ENCODE results near the gene OR6C3. TPM values are rescaled to one million over a fixed set of nuclear protein-coding genes. Genes with fewer than 3 reads are reported as not detected.
"Not testable (repeated sequence)": the region's sequence is repeated elsewhere in the genome, so short reads cannot be mapped to it uniquely, and the experiment has no call there.

Gene OR6C3
- not detected for total RNA-seq

DNA sequence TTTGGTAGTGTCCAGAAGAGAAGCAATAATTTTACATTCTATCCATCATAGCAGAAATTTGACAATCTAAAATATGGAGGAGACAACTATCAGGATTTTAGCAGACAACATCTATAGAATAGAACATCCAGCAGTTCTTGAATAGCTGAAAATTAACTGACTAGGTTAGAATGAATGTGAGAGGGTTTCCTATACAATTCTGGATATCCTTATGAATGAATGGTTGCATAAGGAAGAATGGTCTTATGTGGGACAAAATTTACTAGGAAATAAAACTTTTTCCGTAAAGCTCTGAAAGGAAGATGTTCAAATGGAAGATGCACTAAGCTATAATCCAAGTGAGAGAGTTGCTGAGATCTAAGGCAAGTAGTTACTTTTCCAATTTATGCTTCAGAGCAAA is at the start of gene OR6C3:
Gene OR6C3, plus strand, starts transcription at position 301 of the 400 bp plus-strand sequence. CDS start 955 bp downstream, outside the sequence.
- ATAC-seq (replicated peaks) = no peak
- Mint-ChIP-seq H3K36me3 (ENCODE audit: low read depth) (no peaks in the 10 kb centered on the region), H3K4me1 (no peaks in the 10 kb centered on the region), H3K9me3 (no peaks in the 10 kb centered on the region), H3K27me3 (peaks cover 20% of the 10 kb centered on the region), H3K4me3 (no peak within 1 kb of the TSS), H3K27ac (no peak within 1 kb of the TSS)

DNA sequence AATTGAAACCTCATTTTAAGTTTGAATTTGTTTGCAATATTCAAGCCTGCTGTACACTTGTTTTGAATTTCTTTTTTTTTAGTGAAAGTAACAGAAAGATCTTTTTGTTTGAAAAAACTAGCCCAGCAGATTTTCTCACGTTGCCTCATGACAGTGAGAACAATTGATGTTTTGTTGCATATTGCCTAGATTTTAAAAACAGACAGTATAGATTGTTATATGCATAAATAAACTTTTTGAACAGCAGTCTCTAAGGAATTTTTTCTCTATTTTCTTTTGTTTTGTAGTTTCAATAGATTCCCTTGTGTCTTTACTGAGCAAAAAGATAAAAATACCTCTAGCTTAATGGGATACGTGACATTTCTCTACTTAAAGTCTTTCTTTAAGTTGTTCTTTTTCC is 49.6 kb upstream of the OR6C3 start:
- ATAC-seq (replicated peaks) = no peak
- H3K4me1 Mint-ChIP-seq = no peaks in the 10 kb centered on the region
- H3K27ac Mint-ChIP-seq = no peak overlapping the region
- no peaks in the 10 kb centered on the region for H3K9me3 Mint-ChIP-seq
- H3K36me3 Mint-ChIP-seq (ENCODE audit: low read depth) = no peaks in the 10 kb centered on the region
- peaks cover 22% of the 10 kb centered on the region for H3K27me3 Mint-ChIP-seq
- H3K4me3 Mint-ChIP-seq = no peak overlapping the region

DNA sequence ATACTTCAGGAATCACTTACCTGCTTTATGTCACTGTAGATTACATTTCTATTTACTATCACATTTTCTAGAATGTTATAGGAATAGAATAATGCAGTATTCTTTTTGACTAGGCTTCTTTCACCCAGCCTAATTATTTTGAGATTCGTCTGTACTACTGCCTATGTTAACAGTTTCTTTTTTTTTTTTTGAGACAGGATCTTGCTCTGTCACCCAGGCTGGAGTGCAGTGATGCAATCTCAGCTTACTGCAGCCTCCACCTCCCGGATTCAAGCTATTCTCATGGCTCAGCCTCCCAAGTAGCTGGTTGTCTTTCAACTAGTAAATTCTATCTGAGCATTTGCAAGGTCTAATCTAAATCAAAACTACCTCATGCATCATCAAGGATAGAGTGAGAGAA is 40.5 kb upstream of the OR6C3 start:
- Mint-ChIP-seq H3K4me3 (no peak overlapping the region), H3K9me3 (no peaks in the 10 kb centered on the region), H3K36me3 (ENCODE audit: low read depth) (no peaks in the 10 kb centered on the region), H3K4me1 (no peaks in the 10 kb centered on the region), H3K27ac (no peak overlapping the region), H3K27me3 (peaks cover 25% of the 10 kb centered on the region)
- no peak for ATAC-seq (replicated peaks)

DNA sequence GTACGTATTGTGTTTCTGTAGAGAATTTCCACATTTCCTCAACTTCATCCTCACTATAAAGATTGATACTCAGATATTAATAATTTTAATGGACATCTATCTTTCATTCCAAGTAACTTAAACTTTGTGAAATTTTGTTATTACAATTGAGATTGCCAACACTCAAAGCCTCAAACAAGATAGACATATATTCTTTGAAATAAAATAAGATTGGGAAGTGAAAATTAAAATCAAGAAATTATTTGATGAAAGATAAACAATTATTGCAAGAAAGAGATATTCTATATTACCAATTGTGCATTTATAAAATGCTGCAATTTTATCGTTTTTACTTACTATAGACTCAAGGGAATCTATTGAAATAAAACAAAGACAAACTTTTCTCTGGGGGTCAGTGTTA is 34.1 kb upstream of the OR6C3 start, which contains the start of gene OR6C6:
Gene OR6C6, minus strand, starts transcription at position 101 of the 400 bp plus-strand sequence. CDS start 1,337 bp downstream, outside the sequence.
- Mint-ChIP-seq H3K36me3 (ENCODE audit: low read depth) (no peaks in the 10 kb centered on the region), H3K4me3 (no peak within 1 kb of the TSS), H3K9me3 (no peaks in the 10 kb centered on the region), H3K27ac (no peak within 1 kb of the TSS), H3K4me1 (no peaks in the 10 kb centered on the region), H3K27me3 (peaks cover 27% of the 10 kb centered on the region)
- ATAC-seq (replicated peaks) = no peak

DNA sequence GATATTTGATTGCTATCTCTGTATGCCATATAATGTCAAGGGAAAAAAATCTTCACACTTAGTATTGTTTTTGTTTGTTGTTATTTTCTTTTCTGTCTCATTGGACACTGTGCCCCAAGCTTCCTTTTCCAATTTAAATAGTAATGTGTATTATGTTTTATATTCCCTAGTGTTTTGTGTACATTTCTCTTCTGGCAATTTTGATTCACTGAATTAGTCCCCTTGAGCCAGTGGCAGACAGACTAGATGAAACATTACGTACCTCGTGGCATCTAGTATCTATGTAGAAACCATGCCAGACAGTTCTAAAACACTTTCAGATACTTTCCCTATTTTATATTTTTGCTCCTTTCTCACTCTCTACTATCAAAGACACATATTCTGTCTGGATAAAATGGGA is 16.5 kb upstream of the OR6C3 start, which contains the start of gene OR6C1:
Gene OR6C1, plus strand, starts transcription at position 301 of the 400 bp plus-strand sequence. CDS start 6,257 bp downstream, outside the sequence.
- peaks cover 27% of the 10 kb centered on the region for H3K27me3 Mint-ChIP-seq
- H3K4me3 Mint-ChIP-seq = no peak within 1 kb of the TSS
- H3K27ac Mint-ChIP-seq = no peak within 1 kb of the TSS
- H3K36me3 Mint-ChIP-seq (ENCODE audit: low read depth) = no peaks in the 10 kb centered on the region
- no peaks in the 10 kb centered on the region for H3K4me1 Mint-ChIP-seq
- ATAC-seq (replicated peaks) = no peak
- no peaks in the 10 kb centered on the region for H3K9me3 Mint-ChIP-seq

DNA sequence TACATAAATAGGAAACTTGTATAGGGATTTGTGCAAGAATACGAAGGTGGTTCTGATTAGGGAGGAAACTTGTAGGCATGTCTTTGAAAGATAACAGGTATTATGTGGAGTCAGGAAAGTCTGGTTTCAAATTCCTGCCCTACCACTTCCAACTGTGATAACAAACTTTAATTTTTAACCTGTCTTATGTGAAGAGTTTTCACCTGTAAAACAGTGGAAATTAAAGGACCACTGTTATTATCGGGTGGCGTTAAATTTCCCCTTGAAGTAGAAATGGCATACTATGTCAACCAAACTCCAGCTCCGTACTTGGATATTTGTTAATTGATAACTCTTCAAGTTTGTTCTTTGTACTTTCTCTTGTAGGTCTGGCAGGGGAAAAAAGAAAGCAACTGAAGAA is 10.3 kb upstream of the OR6C3 start:
- H3K27me3 Mint-ChIP-seq = peaks cover 25% of the 10 kb centered on the region
- H3K9me3 Mint-ChIP-seq = no peaks in the 10 kb centered on the region
- no peaks in the 10 kb centered on the region for H3K36me3 Mint-ChIP-seq (ENCODE audit: low read depth)
- ATAC-seq (replicated peaks) = no peak
- H3K4me3 Mint-ChIP-seq = no peak overlapping the region
- no peaks in the 10 kb centered on the region for H3K4me1 Mint-ChIP-seq
- no peak overlapping the region for H3K27ac Mint-ChIP-seq

DNA sequence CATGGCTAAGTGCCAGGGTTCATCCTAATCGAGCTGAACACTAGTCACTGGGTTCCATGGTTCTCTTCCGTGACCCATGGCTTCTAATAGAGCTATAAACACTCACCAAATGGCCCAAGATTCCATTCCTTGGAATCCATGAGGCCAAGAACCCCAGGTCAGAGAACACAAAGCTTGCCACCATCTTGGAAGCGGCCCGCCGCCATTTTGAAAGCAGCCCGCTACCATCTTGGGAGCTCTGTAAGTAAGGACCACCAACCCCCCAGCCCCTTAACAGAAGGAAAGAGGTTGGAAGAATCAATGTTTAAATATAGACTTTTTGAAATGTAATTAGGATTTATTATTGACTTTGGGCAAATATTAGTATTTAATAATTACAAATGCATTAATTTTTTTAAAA is 4.7 kb upstream of the OR6C3 start:
- not testable (repeated sequence) for H3K4me1 Mint-ChIP-seq; H3K9me3 Mint-ChIP-seq; H3K4me3 Mint-ChIP-seq; H3K27ac Mint-ChIP-seq; ATAC-seq (replicated peaks); H3K36me3 Mint-ChIP-seq (ENCODE audit: low read depth)
- H3K27me3 Mint-ChIP-seq = peaks cover 22% of the 10 kb centered on the region

DNA sequence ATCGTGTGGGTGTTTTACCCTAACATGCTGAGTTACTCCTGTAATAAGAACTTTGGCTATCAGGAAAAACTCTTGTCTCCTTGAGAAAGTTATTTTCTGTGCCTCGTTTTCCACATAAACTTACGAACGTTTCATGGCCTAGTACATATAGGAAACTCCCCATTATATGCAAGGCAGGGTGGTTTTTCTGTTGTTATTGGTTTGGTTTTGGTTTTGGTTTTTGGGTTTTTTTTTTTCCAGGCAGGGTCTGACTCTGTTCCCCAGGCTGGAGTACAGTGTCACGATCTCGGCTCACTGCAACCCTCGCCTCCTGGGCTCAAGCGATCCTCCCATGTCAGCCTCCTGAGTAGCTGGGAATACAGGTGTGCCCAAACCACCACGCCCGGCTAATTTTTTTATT is 5.5 kb downstream of the OR6C3 start:
- H3K36me3 Mint-ChIP-seq (ENCODE audit: low read depth) = no peaks in the 10 kb centered on the region
- ATAC-seq (replicated peaks) = no peak
- no peak overlapping the region for H3K27ac Mint-ChIP-seq
- H3K4me1 Mint-ChIP-seq = no peaks in the 10 kb centered on the region
- no peak overlapping the region for H3K4me3 Mint-ChIP-seq
- H3K9me3 Mint-ChIP-seq = no peaks in the 10 kb centered on the region
- peaks cover 25% of the 10 kb centered on the region for H3K27me3 Mint-ChIP-seq

DNA sequence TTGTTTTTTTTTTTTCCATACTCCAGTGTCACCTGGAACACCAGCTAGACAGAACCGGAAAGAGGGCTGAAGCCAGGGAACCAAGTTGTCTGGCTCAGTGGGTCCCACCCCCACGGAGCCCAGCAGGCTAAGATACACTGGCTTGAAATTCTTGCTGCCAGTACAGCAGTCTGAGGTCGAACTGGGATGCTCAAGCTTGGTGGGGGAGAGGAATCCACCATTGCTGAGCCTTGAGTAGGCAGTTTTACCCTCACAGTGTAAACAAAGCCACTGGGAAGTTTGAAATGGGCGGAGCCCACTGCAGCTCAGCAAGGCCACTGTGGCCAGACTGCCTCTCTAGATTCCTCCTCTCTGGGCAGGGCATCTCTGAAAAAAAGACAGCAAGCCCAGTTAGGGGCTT is 24.8 kb downstream of the OR6C3 start:
- not testable (repeated sequence) for H3K27ac Mint-ChIP-seq; H3K36me3 Mint-ChIP-seq (ENCODE audit: low read depth); ATAC-seq (replicated peaks); H3K4me3 Mint-ChIP-seq; H3K9me3 Mint-ChIP-seq; H3K4me1 Mint-ChIP-seq
- H3K27me3 Mint-ChIP-seq = peaks cover 48% of the 10 kb centered on the region

DNA sequence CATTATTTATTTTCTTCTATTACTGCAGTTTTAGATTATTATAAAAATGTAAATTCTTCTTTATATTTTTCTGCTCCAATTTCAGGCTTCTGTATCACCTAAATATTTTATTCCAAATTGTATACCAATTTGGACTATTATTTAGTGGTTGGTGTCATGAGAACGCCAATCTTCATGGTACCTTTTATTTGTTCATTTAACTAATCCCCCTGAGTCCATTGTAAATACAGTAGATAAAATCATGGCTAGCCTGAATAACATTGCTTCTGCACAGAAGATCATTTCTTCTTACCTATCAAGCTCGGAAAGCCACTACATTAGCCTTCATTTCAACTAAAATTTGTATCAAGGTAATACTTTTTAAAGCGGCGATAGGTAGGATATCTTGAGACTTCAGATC is 32.1 kb downstream of the OR6C3 start, which contains the start of gene OR6C75:
Gene OR6C75, plus strand, starts transcription at position 301 of the 400 bp plus-strand sequence. CDS start 2,136 bp downstream, outside the sequence.
- Mint-ChIP-seq H3K27me3 (peaks cover 38% of the 10 kb centered on the region), H3K36me3 (ENCODE audit: low read depth) (no peaks in the 10 kb centered on the region), H3K4me1 (no peaks in the 10 kb centered on the region), H3K27ac (no peak within 1 kb of the TSS), H3K9me3 (peaks cover 5% of the 10 kb centered on the region), H3K4me3 (no peak within 1 kb of the TSS)
- ATAC-seq (replicated peaks) = no peak

DNA sequence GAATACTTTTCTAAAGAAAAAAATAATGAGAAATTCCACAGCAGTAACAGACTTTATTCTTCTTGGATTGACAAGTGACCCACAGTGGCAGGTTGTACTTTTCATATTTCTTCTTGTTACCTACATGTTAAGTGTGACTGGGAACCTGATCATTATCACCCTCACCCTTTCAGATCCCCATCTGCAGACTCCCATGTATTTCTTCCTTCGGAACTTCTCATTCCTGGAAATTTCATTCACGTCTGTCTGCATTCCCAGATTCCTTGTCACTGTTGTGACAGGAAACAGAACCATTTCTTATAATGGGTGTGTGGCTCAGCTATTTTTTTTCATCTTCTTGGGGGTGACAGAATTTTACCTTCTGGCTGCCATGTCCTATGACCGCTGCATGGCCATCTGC is 34.5 kb downstream of the OR6C3 start:
- Mint-ChIP-seq H3K27ac (no peak overlapping the region), H3K9me3 (no peaks in the 10 kb centered on the region), H3K4me1 (no peaks in the 10 kb centered on the region), H3K27me3 (peaks cover 28% of the 10 kb centered on the region), H3K4me3 (no peak overlapping the region), H3K36me3 (ENCODE audit: low read depth) (no peaks in the 10 kb centered on the region)
- ATAC-seq (replicated peaks) = no peak

DNA sequence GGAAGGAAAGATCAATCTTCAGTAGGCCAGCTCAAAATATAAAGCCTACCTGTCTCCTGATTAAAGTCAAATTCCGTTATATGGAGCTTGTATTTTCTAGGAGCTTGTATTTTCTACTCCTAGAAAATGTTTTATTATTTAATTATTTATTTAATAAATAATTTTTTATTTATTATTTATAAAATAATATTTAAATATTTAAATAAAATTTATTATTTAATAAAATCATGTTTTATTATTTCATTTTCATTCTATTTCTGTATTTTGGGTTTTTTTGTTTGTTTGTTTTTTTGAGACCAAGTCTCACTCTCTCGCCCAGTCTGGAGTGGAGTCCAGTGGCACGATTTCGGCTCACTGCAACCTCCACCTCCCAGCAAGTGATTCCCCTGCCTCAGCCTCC is 42.0 kb downstream of the OR6C3 start:
- Mint-ChIP-seq H3K27me3 (peaks cover 10% of the 10 kb centered on the region), H3K27ac (no peak overlapping the region), H3K4me1 (no peaks in the 10 kb centered on the region), H3K36me3 (ENCODE audit: low read depth) (no peaks in the 10 kb centered on the region), H3K4me3 (no peak overlapping the region), H3K9me3 (no peaks in the 10 kb centered on the region)
- no peak for ATAC-seq (replicated peaks)

Other genes with a start within 250 kb of the OR6C3 start
- not detected for gene OR9K2, start 204.3 kb upstream of the OR6C3 start, total RNA-seq
- gene OR10A7, start 109.7 kb upstream of the OR6C3 start, total RNA-seq = not detected
- not detected for gene OR6C74, start 86.1 kb upstream of the OR6C3 start, total RNA-seq
- not detected for gene OR6C6, start 34.2 kb upstream of the OR6C3 start, total RNA-seq
- gene OR6C1, start 16.4 kb upstream of the OR6C3 start, total RNA-seq = not detected
- gene OR6C75, start 32.2 kb downstream of the OR6C3 start, total RNA-seq = not detected
- gene OR6C65, start 69.8 kb downstream of the OR6C3 start, total RNA-seq = not detected
- not detected for gene OR6C76, start 95.5 kb downstream of the OR6C3 start, total RNA-seq
- not detected for gene OR6C2, start 113.3 kb downstream of the OR6C3 start, total RNA-seq
- gene OR6C70, start 139.4 kb downstream of the OR6C3 start, total RNA-seq = not detected
- gene OR6C68, start 161.6 kb downstream of the OR6C3 start, total RNA-seq = not detected
- not detected for gene OR6C4, start 218.9 kb downstream of the OR6C3 start, total RNA-seq
- under 1 TPM in 1 of 2 donors, not detected in 1; 0.15 TPM for gene OR2AP1, start 241.7 kb downstream of the OR6C3 start, total RNA-seq